GF-D8 (cell line): ENCODE data around the gene MPRIP.

Experiments
- DNase-seq: peaks from one replicate; lab custom pipeline; 2025; lab: John Stamatoyannopoulos, UW

MPRIP gene

GRCh38 chr17:17206913-17207335 lies 164.7 kb downstream of the MPRIP start:
- no peak for DNase-seq

GRCh38 chr17:17207998-17208397 lies 165.7 kb downstream of the MPRIP start:
- DNase-seq = no peak

- DNase-seq = no peak
These were observed 171.5 kb downstream of the MPRIP start for GRCh38 chr17:17213775-17214174.

- no peak for DNase-seq
These were observed 172.6 kb downstream of the MPRIP start for GRCh38 chr17:17214646-17215436.

GRCh38 chr17:17215575-17215974 lies 173.3 kb downstream of the MPRIP start:
- no peak for DNase-seq

GRCh38 chr17:17216236-17216635 lies 174.0 kb downstream of the MPRIP start:
- DNase-seq = no peak

- no peak for DNase-seq
These were observed 174.5 kb downstream of the MPRIP start for GRCh38 chr17:17216776-17217175.

GRCh38 chr17:17217995-17218394 lies 175.7 kb downstream of the MPRIP start:
- no peak for DNase-seq

- no peak for DNase-seq
These were observed 178.3 kb downstream of the MPRIP start for GRCh38 chr17:17220529-17220928.

GRCh38 chr17:17221329-17221728 lies 179.1 kb downstream of the MPRIP start:
- DNase-seq = no peak

GRCh38 chr17:17223736-17224135 lies 181.5 kb downstream of the MPRIP start:
- DNase-seq = no peak

- no peak for DNase-seq
These were observed 181.9 kb downstream of the MPRIP start for GRCh38 chr17:17224137-17224536.

- DNase-seq = no peak
These were observed 183.6 kb downstream of the MPRIP start for GRCh38 chr17:17225901-17226300.

GRCh38 chr17:17226451-17227265 lies 184.4 kb downstream of the MPRIP start:
- no peak for DNase-seq

GRCh38 chr17:17227608-17228520 lies 185.6 kb downstream of the MPRIP start:
- no peak for DNase-seq

GRCh38 chr17:17228521-17229279 lies 186.4 kb downstream of the MPRIP start:
- no peak for DNase-seq

- no peak for DNase-seq
These were observed 187.4 kb downstream of the MPRIP start for GRCh38 chr17:17229416-17230384.

- DNase-seq = no peak
These were observed 189.5 kb downstream of the MPRIP start for GRCh38 chr17:17231621-17232302.

GRCh38 chr17:17232303-17232621 lies 190.0 kb downstream of the MPRIP start:
- no peak for DNase-seq
